Measurements from ENCODE around the gene RALGDS. TPM values are rescaled to one million over a fixed set of nuclear protein-coding genes. Genes with fewer than 3 reads are reported as not detected.

RALGDS gene
- total RNA-seq, 2 donors from 2014 or later = 27.8 to 64.6 TPM

DNA sequence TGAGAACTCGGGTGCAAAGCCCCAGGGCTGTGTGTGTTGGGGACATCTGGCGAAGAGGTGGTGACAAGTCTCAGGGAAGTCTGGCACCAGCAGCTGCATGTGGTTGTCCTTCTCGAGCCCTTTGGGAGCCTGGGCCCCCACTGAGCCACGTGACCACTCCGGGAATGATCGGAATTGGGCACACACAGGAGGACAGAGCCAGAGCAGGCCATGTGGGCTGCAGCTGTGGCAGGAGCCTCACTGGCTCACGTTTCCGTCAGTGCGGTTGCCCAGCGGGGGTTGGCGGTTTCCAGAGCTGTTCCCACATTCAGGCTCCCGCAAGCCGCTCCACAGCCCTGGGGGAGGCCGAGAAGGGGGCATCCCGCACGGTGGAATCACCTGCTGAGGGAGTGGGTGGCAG lies 66.1 kb downstream of the RALGDS start:
- DNase-seq = peak; percentile 88 to 96 (median 94)
- intact Hi-C loops (cut with DNase I) = no loop called here
- peak in 2 of 3 donors; percentile 46 to 48 for TF ChIP-seq POLR2A (IDR thresholded peaks at IDR 0.05)
- TF ChIP-seq, protein P1, sequence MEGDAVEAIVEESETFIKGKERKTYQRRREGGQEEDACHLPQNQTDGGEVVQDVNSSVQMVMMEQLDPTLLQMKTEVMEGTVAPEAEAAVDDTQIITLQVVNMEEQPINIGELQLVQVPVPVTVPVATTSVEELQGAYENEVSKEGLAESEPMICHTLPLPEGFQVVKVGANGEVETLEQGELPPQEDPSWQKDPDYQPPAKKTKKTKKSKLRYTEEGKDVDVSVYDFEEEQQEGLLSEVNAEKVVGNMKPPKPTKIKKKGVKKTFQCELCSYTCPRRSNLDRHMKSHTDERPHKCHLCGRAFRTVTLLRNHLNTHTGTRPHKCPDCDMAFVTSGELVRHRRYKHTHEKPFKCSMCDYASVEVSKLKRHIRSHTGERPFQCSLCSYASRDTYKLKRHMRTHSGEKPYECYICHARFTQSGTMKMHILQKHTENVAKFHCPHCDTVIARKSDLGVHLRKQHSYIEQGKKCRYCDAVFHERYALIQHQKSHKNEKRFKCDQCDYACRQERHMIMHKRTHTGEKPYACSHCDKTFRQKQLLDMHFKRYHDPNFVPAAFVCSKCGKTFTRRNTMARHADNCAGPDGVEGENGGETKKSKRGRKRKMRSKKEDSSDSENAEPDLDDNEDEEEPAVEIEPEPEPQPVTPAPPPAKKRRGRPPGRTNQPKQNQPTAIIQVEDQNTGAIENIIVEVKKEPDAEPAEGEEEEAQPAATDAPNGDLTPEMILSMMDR (IDR thresholded peaks at IDR 0.05) = no peak
- Histone ChIP-seq H3K4me1 (peaks cover 100% of the 10 kb centered on the region), H3K9me3 (no peaks in the 10 kb centered on the region), H3K36me3 (replicated peaks in 1 of 2; ENCODE audit: insufficient read depth in 1 of 2, low read depth in 2 of 2) (peaks cover 0 to 4% of the 10 kb centered on the region in 2 donors), H3K4me3 (no peak overlapping the region), H3K27me3 (no peaks in the 10 kb centered on the region), H3K27ac (peak overlapping the region; percentile 85 to 98 (median 88))
- ATAC-seq = peak; percentile 70
- 25 to 33% methylated on average over 4 to 16 of the region's 16 CpGs for WGBS, 2 donors

DNA sequence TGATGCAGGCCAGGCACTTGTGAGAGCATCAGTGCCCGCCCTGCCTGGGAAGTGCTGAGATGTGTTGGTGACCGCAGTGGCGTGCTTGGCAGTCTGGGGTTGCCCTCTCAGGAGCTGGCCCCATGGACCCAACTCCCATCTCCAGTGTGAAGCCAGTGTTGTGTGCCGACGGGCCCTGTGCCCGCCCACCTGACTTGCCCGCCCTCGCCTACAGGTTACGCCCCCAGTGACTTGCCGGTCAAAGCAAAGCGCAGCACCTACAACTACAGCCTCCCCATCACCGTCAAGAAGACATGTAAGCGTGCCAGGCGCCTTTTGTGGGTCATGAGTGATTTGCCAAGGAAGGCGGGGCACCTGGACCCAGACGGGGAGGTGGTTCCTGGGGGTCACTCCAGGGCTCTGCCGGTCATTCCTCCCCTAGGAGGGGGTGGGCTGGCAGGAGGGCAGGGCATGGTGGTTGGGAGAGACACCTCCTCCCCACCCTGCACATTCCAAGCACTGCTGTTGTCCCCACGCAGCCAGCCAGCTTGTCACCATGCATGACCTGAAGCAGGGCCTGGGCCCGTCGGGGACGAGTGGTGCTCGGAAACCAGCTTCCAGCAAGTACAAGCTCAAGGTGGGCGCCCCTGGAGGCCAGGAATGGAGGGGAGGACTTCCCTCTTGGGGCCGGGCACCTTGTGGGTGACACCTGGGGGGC lies 66.7 kb downstream of the RALGDS start:
- DNase-seq (peak; percentile 60 to 82 (median 78)), ATAC-seq (peak; percentile 7)
- no peak overlapping the region for H3K4me3 ChIP-seq
- H3K27me3 ChIP-seq = no peaks in the 10 kb centered on the region
- peak overlapping the region; percentile 85 to 98 (median 88) for H3K27ac ChIP-seq
- no peak for TF ChIP-seq POLR2A (IDR thresholded peaks at IDR 0.05)
- TF ChIP-seq, protein P1 (IDR thresholded peaks at IDR 0.05) = no peak
- 0 to 42% methylated on average over 4 to 24 of the region's 24 CpGs for WGBS, 2 donors
- intact Hi-C loops (cut with DNase I) = no loop called here
- H3K9me3 ChIP-seq = no peaks in the 10 kb centered on the region
- peaks cover 100% of the 10 kb centered on the region for H3K4me1 ChIP-seq
- H3K36me3 ChIP-seq (replicated peaks in 1 of 2; ENCODE audit: insufficient read depth in 1 of 2, low read depth in 2 of 2) = peaks cover 0 to 4% of the 10 kb centered on the region in 2 donors

DNA sequence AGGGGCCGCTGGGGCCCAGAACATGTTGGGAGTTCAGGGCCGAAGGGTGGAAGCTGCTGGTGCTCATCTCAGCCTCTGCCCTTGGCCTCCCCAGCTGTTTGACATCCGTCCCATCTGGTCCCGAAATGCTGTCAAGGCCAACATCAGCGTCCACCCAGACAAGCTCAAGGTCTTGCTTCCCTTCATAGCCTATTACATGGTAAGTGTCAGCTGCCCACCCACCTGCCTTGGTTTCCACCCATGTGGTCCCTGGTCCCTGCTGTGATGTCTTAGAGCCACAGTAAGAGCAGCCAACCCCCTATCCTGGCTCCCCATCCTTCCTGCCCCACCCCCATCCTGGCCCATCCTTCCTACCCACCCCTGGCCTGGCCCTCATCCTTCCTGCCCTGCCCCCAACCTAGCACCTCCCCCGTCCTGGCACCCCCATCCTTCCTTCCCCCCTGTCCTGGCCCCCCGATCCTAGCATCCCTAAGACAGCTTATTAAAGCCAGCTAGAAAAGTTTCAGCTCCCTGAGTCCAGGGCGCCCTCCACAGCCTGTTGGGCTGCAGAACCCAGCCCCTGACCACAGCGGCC lies 69.0 kb downstream of the RALGDS start:
- Histone ChIP-seq H3K4me3 (no peak overlapping the region), H3K27me3 (no peaks in the 10 kb centered on the region), H3K4me1 (peaks cover 96% of the 10 kb centered on the region), H3K36me3 (replicated peaks in 1 of 2; ENCODE audit: insufficient read depth in 1 of 2, low read depth in 2 of 2) (peaks cover 0 to 4% of the 10 kb centered on the region in 2 donors), H3K9me3 (no peaks in the 10 kb centered on the region), H3K27ac (peak overlapping the region; percentile 81 to 93 (median 86))
- WGBS, 2 donors = 62 to 72% methylated on average over 8 to 9 of the region's 9 CpGs
- ATAC-seq = no peak
- no peak for DNase-seq
- no peak for TF ChIP-seq POLR2A (IDR thresholded peaks at IDR 0.05)
- TF ChIP-seq, protein P1 (IDR thresholded peaks at IDR 0.05) = no peak
- intact Hi-C loops (cut with DNase I) = no loop called here

DNA sequence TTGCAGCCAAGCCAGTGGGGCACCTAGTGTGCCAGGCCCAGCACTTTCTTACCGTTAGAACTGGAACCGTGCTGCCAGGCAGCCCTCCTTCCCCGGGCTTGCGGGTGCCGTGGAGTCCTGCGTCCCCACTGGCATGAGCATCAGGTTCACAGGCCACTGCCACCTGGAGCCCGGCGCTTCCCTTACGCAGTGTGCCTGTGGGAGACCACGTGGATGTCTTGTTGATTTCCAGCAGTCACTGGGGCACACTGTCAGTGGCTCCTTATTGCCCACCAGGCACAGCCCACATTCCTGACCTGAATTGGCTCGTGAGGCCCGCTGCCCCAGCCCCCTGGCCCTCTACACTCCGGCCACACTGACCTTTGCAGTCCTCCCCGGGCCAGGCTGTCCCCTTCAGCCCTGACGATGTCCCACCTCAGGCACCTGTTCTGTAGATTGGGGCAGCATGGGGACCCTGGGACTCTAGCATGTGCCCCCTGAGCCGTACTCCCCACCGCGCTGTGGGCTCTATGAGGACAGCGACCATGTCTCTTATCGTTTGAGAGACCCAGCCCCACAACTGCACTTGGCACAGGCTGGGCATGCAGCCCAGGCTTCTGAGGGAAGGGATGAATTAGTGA lies 69.6 kb downstream of the RALGDS start:
- WGBS, 2 donors = 51 to 53% methylated on average over 14 to 20 of the region's 20 CpGs
- no peak for ATAC-seq
- DNase-seq = peak in 3 of 4 donors; percentile 21 to 47 (median 35)
- Histone ChIP-seq H3K4me3 (no peak overlapping the region), H3K9me3 (no peaks in the 10 kb centered on the region), H3K36me3 (replicated peaks in 1 of 2; ENCODE audit: insufficient read depth in 1 of 2, low read depth in 2 of 2) (no peaks in the 10 kb centered on the region), H3K27me3 (no peaks in the 10 kb centered on the region), H3K27ac (peak overlapping the region; percentile 81 to 93 (median 86)), H3K4me1 (peaks cover 95% of the 10 kb centered on the region)
- TF ChIP-seq, protein P1 (IDR thresholded peaks at IDR 0.05) = no peak
- TF ChIP-seq POLR2A (IDR thresholded peaks at IDR 0.05) = no peak
- intact Hi-C loops (cut with DNase I) = no loop called here
